H9 (cell line): ENCODE measurements around the gene VPS72. TPM values are rescaled to one million over a fixed set of nuclear protein-coding genes. Genes with fewer than 3 reads are reported as not detected.

Source experiments
- DNase-seq: peaks from one replicate; pipeline ENCODE4 v3.0.0-alpha.2; 2017
- H2AFZ ChIP-seq: one replicate; pipeline ENCODE4 v1.6.1; 2013; ENCODE audit warnings: mild to moderate bottlenecking, low read length, control low read depth, moderate library complexity
- H2AK5ac ChIP-seq: 2 replicates; pipeline ENCODE4 v1.6.1; 2013; ENCODE audit warnings: low read length, control low read depth, mixed read lengths; ENCODE audit not compliant: insufficient read length
- H2BK120ac ChIP-seq: one replicate; pipeline ENCODE4 v1.6.1; 2013; ENCODE audit warnings: low read depth, mild to moderate bottlenecking, low read length, control low read depth, inconsistent platforms; ENCODE audit not compliant: poor library complexity, severe bottlenecking
- H2BK12ac ChIP-seq: 2 replicates; pipeline ENCODE4 v1.6.1; 2013; ENCODE audit warnings: low read length, control low read depth, mixed read lengths, low read depth; ENCODE audit not compliant: insufficient read length
- H2BK15ac ChIP-seq: 2 replicates; pipeline ENCODE4 v1.6.1; 2013; ENCODE audit warnings: low read depth, low read length, control low read depth
- H2BK20ac ChIP-seq: one replicate; pipeline ENCODE4 v1.6.1; 2013; ENCODE audit warnings: low read depth, mild to moderate bottlenecking, low read length, control low read depth, inconsistent platforms; ENCODE audit not compliant: poor library complexity, severe bottlenecking
- H2BK5ac ChIP-seq: 2 replicates; pipeline ENCODE4 v1.6.1; 2013; ENCODE audit warnings: low read length, control low read depth, mixed read lengths; ENCODE audit not compliant: insufficient read length
- H3K14ac ChIP-seq: 2 replicates; pipeline ENCODE4 v1.6.1; 2013; ENCODE audit warnings: low read length, control low read depth; ENCODE audit not compliant: insufficient read depth
- H3K18ac ChIP-seq: 2 replicates; pipeline ENCODE4 v1.6.1; 2013; ENCODE audit warnings: low read depth, mild to moderate bottlenecking, mixed read lengths, low read length, control low read depth; ENCODE audit not compliant: insufficient read length
- H3K23ac ChIP-seq: 2 replicates; pipeline ENCODE4 v1.6.1; 2013; ENCODE audit warnings: low read length, control low read depth, mixed read lengths, low read depth; ENCODE audit not compliant: insufficient read length
- H3K23me2 ChIP-seq: 2 replicates; pipeline ENCODE4 v1.6.1; 2013; ENCODE audit warnings: low read depth, mild to moderate bottlenecking, mixed read lengths, low read length, control low read depth; ENCODE audit not compliant: insufficient read length, poor library complexity, severe bottlenecking
- H3K27ac ChIP-seq: 2 replicates; pipeline ENCODE4 v1.5.1; 2013; ENCODE audit warnings: low read length, control low read depth, mixed read lengths, low read depth; ENCODE audit not compliant: insufficient read length
- H3K27me3 ChIP-seq: 2 replicates; pipeline ENCODE4 v1.6.1; 2013; ENCODE audit warnings: low read length, control low read depth, inconsistent platforms; ENCODE audit not compliant: insufficient read depth
- H3K4ac ChIP-seq: 2 replicates; pipeline ENCODE4 v1.6.1; 2013; ENCODE audit warnings: low read depth, mild to moderate bottlenecking, control low read depth, inconsistent platforms, low read length, moderate library complexity
- H3K4me1 ChIP-seq: 2 replicates; pipeline ENCODE4 v1.6.1; 2013; ENCODE audit warnings: low read length, control low read depth, inconsistent platforms; ENCODE audit not compliant: insufficient read depth
- H3K4me2 ChIP-seq: 2 replicates; pipeline ENCODE4 v1.6.1; 2013; ENCODE audit warnings: low read length, control low read depth, mixed read lengths; ENCODE audit not compliant: insufficient read length, insufficient read depth
- H3K56ac ChIP-seq: 2 replicates; pipeline ENCODE4 v1.6.1; 2013; ENCODE audit warnings: low read depth, mild to moderate bottlenecking, mixed read lengths, low read length, control low read depth; ENCODE audit not compliant: insufficient read length
- H3K79me1 ChIP-seq: 2 replicates; pipeline ENCODE4 v1.6.1; 2013; ENCODE audit warnings: low read depth, mild to moderate bottlenecking, moderate library complexity, low read length, control low read depth, inconsistent platforms; ENCODE audit not compliant: insufficient read depth, poor library complexity, severe bottlenecking
- H3K79me2 ChIP-seq: 2 replicates; pipeline ENCODE4 v1.6.1; 2013; ENCODE audit warnings: low read length, control low read depth, inconsistent platforms; ENCODE audit not compliant: insufficient read depth
- H3K9ac ChIP-seq: 2 replicates; pipeline ENCODE4 v1.6.1; 2013; ENCODE audit warnings: low read length, control low read depth, mixed read lengths; ENCODE audit not compliant: insufficient read length; ENCODE audit errors: extremely low read depth
- H3K9me3 ChIP-seq: one replicate; pipeline ENCODE4 v1.6.1; 2013; ENCODE audit warnings: low read depth, low read length, inconsistent platforms; ENCODE audit not compliant: control insufficient read depth
- H3T11ph ChIP-seq: one replicate; pipeline ENCODE4 v1.6.1; 2013; ENCODE audit warnings: mild to moderate bottlenecking, low read length, control low read depth, inconsistent platforms
- H4K20me1 ChIP-seq: one replicate; pipeline ENCODE4 v1.6.1; 2013; ENCODE audit not compliant: control insufficient read depth, insufficient read length, insufficient read depth
- H4K5ac ChIP-seq: 2 replicates; pipeline ENCODE4 v1.6.1; 2013; ENCODE audit warnings: low read depth, mild to moderate bottlenecking, mixed read lengths, low read length, control low read depth; ENCODE audit not compliant: insufficient read length
- H4K8ac ChIP-seq: replicated peaks from 2 replicates; pipeline ENCODE4 v1.6.1; 2013; ENCODE audit warnings: low read length, control low read depth, mixed read lengths, low read depth; ENCODE audit not compliant: insufficient read length
- H4K91ac ChIP-seq: 2 replicates; pipeline ENCODE4 v1.6.1; 2013; ENCODE audit warnings: low read depth, mild to moderate bottlenecking, moderate library complexity, mixed read lengths, low read length, control low read depth; ENCODE audit not compliant: insufficient read length
- H3K27ac Mint-ChIP-seq, 3 experiments: 2 replicates in 2 of 3; 3 replicates in 1 of 3; pipeline ENCODE4 v1.8.0; 2020 to 2021; ENCODE audit warnings: mixed read lengths in 3 of 3, mild to moderate bottlenecking in 1 of 3, moderate library complexity in 1 of 3
- H3K27me3 Mint-ChIP-seq: 2 replicates; pipeline ENCODE4 v1.8.0; 2021; ENCODE audit warnings: low read depth, mild to moderate bottlenecking, moderate library complexity, mixed read lengths
- H3K36me3 Mint-ChIP-seq, 3 experiments: 2 replicates in 2 of 3; 3 replicates in 1 of 3; pipeline ENCODE4 v1.8.0; 2020 to 2021; ENCODE audit warnings: low read depth in 3 of 3, mixed read lengths in 3 of 3; ENCODE audit not compliant: insufficient read depth in 1 of 3
- H3K4me1 Mint-ChIP-seq, 2 experiments: 2 replicates each; pipeline ENCODE4 v1.8.0; 2020; ENCODE audit warnings: mixed read lengths in 2 of 2
- H3K4me3 Mint-ChIP-seq, 2 experiments: 2 replicates in 1 of 2; 3 replicates in 1 of 2; pipeline ENCODE4 v1.8.0; 2020 to 2021; ENCODE audit warnings: mild to moderate bottlenecking in 2 of 2, mixed read lengths in 2 of 2, moderate library complexity in 1 of 2
- H3K9me3 Mint-ChIP-seq, 2 experiments: 2 replicates in 1 of 2; 3 replicates in 1 of 2; pipeline ENCODE4 v1.8.0; 2020; ENCODE audit warnings: mild to moderate bottlenecking in 2 of 2, mixed read lengths in 2 of 2, moderate library complexity in 1 of 2
- WGBS: extraction: QIAGEN DNeasy Blood & Tissue Kit; methylation state at CpG from one replicate; pipeline ENCODE4 v1.1.7; 2013; ENCODE audit warnings: missing lambda C conversion rate, low lambda C conversion rate, mixed read lengths; ENCODE audit not compliant: insufficient read length; ENCODE audit errors: extremely low coverage; 5-methylcytosine and 5-hydroxymethylcytosine counted together
- total RNA-seq: library from RNA; stranded (reverse); gene quantifications from 2 replicates; pipeline ENCODE4 v1.2.1, GENCODE V29; 2021
- TF ChIP-seq, protein P1 (sequence below): fragments of 200-600 bp; sonication (generic); conservative IDR thresholded peaks from 3 replicates; pipeline ENCODE4 v1.8.0; 2021; ENCODE audit warnings: antibody characterized with exemption, mild to moderate bottlenecking

VPS72 gene
- total RNA-seq, 1 experiment from 2014 or later: 91.4 TPM

DNA sequence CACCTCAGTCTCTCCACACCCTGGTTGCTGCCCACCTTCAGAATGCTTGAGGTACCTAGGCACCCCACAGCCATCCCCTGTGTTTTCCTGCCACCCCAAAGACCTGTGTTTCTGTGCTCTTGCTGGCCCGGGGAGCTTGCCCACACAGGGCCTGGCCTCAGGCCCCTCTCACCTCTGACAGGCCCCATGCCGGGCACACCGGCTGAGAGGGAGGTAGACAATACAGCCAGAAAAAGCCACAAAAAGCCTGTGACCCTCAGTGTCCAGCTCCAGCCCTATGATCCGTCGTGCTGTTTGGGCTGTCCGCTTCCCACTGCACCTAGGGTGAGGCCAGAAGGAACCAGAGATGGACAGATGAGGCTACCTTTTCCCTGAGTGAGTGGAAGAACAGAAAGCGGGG, 55.0 kb downstream of the VPS72 start:
- TF ChIP-seq, protein P1, sequence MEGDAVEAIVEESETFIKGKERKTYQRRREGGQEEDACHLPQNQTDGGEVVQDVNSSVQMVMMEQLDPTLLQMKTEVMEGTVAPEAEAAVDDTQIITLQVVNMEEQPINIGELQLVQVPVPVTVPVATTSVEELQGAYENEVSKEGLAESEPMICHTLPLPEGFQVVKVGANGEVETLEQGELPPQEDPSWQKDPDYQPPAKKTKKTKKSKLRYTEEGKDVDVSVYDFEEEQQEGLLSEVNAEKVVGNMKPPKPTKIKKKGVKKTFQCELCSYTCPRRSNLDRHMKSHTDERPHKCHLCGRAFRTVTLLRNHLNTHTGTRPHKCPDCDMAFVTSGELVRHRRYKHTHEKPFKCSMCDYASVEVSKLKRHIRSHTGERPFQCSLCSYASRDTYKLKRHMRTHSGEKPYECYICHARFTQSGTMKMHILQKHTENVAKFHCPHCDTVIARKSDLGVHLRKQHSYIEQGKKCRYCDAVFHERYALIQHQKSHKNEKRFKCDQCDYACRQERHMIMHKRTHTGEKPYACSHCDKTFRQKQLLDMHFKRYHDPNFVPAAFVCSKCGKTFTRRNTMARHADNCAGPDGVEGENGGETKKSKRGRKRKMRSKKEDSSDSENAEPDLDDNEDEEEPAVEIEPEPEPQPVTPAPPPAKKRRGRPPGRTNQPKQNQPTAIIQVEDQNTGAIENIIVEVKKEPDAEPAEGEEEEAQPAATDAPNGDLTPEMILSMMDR: no peak
- Mint-ChIP-seq H3K27ac (no peak overlapping the region), H3K27me3 (peaks cover 12% of the 10 kb centered on the region), H3K4me3 (peak overlapping the region in 1 of 2 experiments; percentile 36; a peak in 2 of 5 replicates), H3K4me1 (peaks cover 14 to 19% of the 10 kb centered on the region in 2 experiments), H3K9me3 (no peaks in the 10 kb centered on the region), H3K36me3 (peaks cover 17 to 48% (median 42%) of the 10 kb centered on the region in 3 experiments)
- Histone ChIP-seq H3K23ac (no peak overlapping the region), H3K79me1 (no peaks in the 10 kb centered on the region), H3K14ac (no peak overlapping the region), H3K27ac (no peak overlapping the region), H3K79me2 (no peaks in the 10 kb centered on the region), H3K18ac (no peak overlapping the region), H3K23me2 (peaks cover 15% of the 10 kb centered on the region), H2BK15ac (no peak overlapping the region), H4K20me1 (no peaks in the 10 kb centered on the region), H2BK12ac (no peak overlapping the region), H4K8ac (no peak overlapping the region), H3K9ac (no peak overlapping the region), H3K9me3 (no peaks in the 10 kb centered on the region), H2BK5ac (no peak overlapping the region), H2BK20ac (no peak overlapping the region), H3T11ph (no peak overlapping the region), H2AK5ac (no peak overlapping the region), H4K5ac (no peak overlapping the region), H3K4me2 (no peak overlapping the region), H3K4ac (no peak overlapping the region), H2AFZ (no peak overlapping the region), H2BK120ac (no peak overlapping the region), H3K4me1 (no peaks in the 10 kb centered on the region), H3K27me3 (no peaks in the 10 kb centered on the region; the same call in 1 of the 2 replicates), H3K56ac (no peak overlapping the region), H4K91ac (no peak overlapping the region)
- DNase-seq: no peak
- WGBS: no CpG with 5 or more reads among the region's 7 CpGs
